Activated T-cell treated with anti-CD3 and anti-CD28 coated beads, Interleukin-2, amount 50 U/mL, for 4 hours (primary cell): ENCODE data around the gene GAS2L3. TPM values are rescaled to one million over a fixed set of nuclear protein-coding genes. Genes with fewer than 3 reads are reported as not detected.

ENCODE experiments used
- ATAC-seq, 2 donors: fragments of 200-7000 bp; cut with Tn5 transposase; one replicate each; pipeline ENCODE4 v1.10.0; 2021
- DNase-seq: peaks from one replicate; pipeline ENCODE4 v3.0.0-alpha.2; 2020
- H3K27me3 Mint-ChIP-seq: one replicate; pipeline ENCODE4 v1.8.0; 2021; ENCODE audit warnings: low read depth, mixed read lengths
- H3K36me3 Mint-ChIP-seq: one replicate; pipeline ENCODE4 v1.8.0; 2022; ENCODE audit warnings: mixed read lengths; ENCODE audit not compliant: insufficient read depth
- H3K4me1 Mint-ChIP-seq: one replicate; pipeline ENCODE4 v1.8.0; 2021; ENCODE audit warnings: low read depth, mixed read lengths
- H3K4me3 Mint-ChIP-seq: one replicate; pipeline ENCODE4 v1.8.0; 2021; ENCODE audit warnings: mild to moderate bottlenecking, moderate library complexity, mixed read lengths
- H3K9me3 Mint-ChIP-seq: one replicate; pipeline ENCODE4 v1.8.0; 2021; ENCODE audit warnings: mixed read lengths
- total RNA-seq, 3 donors: library from RNA; stranded (reverse); gene quantifications; one replicate each; pipeline ENCODE4 v1.2.1, GENCODE V29; 2021

GAS2L3 gene
- total RNA-seq, 3 donors from 2014 or later, result not detected

DNA sequence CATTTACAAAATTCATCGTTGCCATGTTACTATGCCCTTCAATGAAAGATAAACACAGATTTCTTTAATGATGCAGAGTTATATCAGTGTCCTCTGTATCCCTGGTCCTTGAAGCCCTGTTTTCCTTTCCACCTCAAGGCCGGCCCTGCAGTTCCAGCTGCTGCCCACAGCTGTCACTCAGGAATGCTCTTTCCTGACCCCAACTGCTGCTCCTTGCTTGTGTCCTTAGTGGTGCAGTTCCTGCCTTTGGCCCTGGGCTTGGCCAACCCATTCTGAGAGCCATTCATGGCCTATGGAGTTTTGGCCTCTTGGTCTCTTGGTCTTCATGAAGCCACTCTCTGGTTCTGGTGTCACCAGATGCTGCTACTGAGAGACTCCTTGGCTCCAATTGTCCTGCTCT, 93.1 kb downstream of the GAS2L3 start:
- DNase-seq, result no peak
- H3K4me3 Mint-ChIP-seq, result no peak overlapping the region

DNA sequence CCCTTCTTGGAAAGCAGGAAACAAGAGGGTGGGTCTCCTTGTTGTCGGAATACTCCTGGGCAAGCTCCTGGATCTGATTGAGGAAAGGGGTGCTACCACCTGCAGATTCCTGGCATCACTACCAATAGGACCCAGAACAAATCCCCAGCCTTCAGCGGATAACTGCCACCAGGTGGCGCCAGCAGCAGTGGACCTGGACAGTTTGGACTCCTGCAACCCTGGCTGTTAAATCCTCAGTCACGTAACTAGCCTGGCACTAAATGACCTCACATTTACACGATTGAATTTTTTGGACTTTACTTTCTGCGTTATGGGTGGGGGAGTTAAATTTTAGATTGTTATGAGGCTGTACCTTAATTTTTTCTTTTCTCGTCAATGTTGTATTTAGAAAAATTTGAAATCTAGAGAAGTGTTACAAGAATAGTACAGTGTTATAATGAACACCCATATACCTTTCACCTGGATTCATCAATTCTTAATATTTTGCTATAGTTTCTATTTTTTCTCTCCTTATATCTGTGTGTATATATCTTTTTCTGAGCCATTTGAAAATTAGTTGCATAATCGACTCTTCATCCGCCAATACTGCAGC, 95.6 kb downstream of the GAS2L3 start:
- peak; percentile 12 for DNase-seq
- Mint-ChIP-seq H3K36me3 (no peaks in the 10 kb centered on the region), H3K4me1 (no peaks in the 10 kb centered on the region), H3K9me3 (no peaks in the 10 kb centered on the region), H3K4me3 (no peak overlapping the region), H3K27me3 (peaks cover 8% of the 10 kb centered on the region)
- no peak for ATAC-seq

More for the DNA sequence above, 93.1 kb downstream of the GAS2L3 start:
- no peaks in the 10 kb centered on the region for H3K9me3 Mint-ChIP-seq
- H3K36me3 Mint-ChIP-seq, result no peaks in the 10 kb centered on the region
- H3K27me3 Mint-ChIP-seq, result peaks cover 4% of the 10 kb centered on the region
- ATAC-seq, result no peak
- H3K4me1 Mint-ChIP-seq, result no peaks in the 10 kb centered on the region

DNA sequence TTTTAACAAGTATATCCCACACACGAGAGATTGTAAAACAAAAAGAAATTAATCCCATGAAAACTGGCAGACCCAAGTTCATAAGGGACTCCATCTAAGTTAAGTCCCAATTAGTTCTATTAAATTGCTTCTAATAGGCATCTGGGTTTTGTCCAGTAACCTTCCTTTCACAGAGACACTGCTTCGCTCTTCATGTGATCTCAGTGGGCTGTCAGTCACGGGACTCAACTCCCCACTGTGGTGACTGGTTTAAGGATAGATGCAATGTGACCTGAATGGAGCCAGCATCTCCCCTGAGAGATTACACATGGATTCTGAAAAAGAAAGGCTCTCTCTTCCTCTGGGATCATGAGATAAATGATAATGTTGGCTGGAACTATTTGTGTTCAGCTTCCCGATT, 96.4 kb downstream of the GAS2L3 start:
- no peaks in the 10 kb centered on the region for H3K9me3 Mint-ChIP-seq
- peaks cover 8% of the 10 kb centered on the region for H3K27me3 Mint-ChIP-seq
- ATAC-seq (no peak), DNase-seq (no peak)
- no peak overlapping the region for H3K4me3 Mint-ChIP-seq
- no peaks in the 10 kb centered on the region for H3K36me3 Mint-ChIP-seq
- no peaks in the 10 kb centered on the region for H3K4me1 Mint-ChIP-seq

DNA sequence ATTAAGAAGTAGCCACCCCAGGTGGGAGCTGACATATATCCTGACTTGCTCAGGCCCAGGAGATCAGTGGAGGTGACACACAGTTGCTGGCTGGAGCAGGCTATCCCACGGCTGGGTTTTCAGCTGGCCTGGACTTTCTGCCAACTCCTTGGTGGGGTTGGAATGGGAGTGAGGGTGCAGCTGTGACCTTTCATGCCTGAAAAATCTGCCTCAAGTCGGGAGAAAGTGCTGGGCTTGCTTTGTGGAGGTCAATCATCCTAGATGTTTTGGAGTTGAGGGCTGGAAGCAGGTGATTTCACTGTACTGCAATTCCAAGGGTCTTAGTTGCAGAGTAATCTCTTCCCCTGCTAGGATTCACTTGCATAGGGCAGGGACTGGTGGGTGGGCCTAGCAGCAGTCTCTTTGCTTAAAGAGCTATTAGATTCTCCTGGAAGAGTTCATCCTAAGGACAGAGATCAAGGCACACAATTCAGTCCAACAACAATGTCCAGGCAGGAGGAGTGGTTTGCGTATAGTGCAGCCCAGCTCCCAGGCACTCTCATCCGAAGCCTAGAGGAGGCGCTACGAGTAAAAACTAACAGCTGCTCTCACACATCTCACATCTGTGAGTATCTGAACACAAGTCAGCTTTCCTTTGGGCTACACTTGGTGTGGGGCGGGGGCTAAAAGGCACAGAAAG, 98.1 kb downstream of the GAS2L3 start:
- Mint-ChIP-seq H3K4me3 (no peak overlapping the region), H3K4me1 (no peaks in the 10 kb centered on the region), H3K9me3 (no peaks in the 10 kb centered on the region), H3K27me3 (peaks cover 8% of the 10 kb centered on the region), H3K36me3 (no peaks in the 10 kb centered on the region)
- no peak for ATAC-seq
- DNase-seq, result no peak

DNA sequence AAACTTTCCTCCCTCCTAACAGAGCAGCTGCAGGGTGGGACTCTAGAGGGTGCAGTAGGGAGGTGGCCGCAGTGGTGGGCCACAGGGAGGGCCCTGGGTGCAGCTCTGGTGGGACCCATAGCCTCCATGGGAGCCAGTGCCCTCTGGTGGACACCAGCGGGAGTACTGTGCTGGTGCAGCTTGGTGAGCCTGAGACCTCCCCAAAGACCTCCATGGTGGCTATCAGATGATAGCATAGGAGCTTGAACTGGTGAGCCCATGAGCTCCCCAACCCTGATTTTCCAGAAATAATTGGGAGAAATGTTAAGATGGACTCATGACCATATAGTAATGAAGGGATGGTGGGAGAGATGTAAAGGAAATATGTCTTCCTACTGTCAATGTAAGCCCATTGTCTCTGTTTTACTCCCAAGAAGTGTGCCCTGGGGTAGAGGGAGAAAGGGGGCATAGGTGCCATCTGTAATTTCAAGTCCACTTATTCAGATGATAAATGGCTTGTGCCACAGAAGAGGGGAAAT, 98.7 kb downstream of the GAS2L3 start:
- Mint-ChIP-seq H3K9me3 (no peaks in the 10 kb centered on the region), H3K4me1 (no peaks in the 10 kb centered on the region), H3K27me3 (peaks cover 8% of the 10 kb centered on the region), H3K36me3 (no peaks in the 10 kb centered on the region), H3K4me3 (no peak overlapping the region)
- no peak for ATAC-seq
- no peak for DNase-seq

DNA sequence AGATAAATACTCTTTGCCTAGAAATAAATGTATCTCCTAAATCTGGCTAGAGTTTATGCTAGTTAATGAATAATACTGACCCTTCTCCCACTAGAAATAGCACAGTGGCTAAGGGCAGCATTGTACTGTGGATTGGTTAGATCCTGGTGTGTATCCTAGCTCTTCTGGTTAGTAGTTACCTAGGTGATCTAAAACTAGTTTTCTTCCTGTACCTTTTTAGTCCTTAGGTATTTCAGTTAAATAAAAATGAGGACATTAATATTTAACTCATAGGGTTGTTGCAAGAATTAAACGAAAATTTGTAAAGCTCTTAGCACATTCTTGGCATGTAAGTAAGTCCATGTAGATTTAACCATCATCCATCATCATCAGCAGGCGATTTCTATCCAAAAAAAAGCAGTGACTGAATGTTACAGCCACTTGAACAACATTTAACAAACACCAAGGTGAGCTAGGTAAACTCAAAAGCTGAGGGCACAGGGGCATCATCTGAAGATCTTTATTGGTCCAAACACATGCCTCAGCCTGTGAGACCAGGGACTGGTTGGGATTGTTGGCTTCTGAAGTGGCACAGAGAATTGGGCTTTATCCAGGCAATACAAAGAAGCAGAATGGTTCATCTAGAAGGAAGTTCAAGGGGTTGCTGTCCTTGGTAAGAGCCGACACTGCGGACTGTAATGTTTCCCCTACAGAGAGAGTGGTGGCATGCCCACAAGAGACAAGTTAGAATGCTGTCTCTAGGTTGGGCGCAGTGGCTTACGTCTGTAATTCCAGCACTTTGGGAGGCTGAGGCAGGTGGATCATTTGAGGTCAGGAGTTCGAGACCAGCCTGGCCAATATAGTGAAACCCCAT, 100.8 kb downstream of the GAS2L3 start:
- H3K27me3 Mint-ChIP-seq, result peaks cover 6% of the 10 kb centered on the region
- H3K4me1 Mint-ChIP-seq, result no peaks in the 10 kb centered on the region
- H3K9me3 Mint-ChIP-seq, result no peaks in the 10 kb centered on the region
- DNase-seq, result no peak
- no peaks in the 10 kb centered on the region for H3K36me3 Mint-ChIP-seq
- H3K4me3 Mint-ChIP-seq, result no peak overlapping the region
- ATAC-seq, result no peak

Other genes starting within 250 kb of the GAS2L3 start
- not detected for gene SLC17A8, start 216.6 kb upstream of the GAS2L3 start, total RNA-seq
- gene NR1H4, start 99.8 kb upstream of the GAS2L3 start, total RNA-seq, result under 1 TPM in 1 of 3 donors, not detected in 2; 0.38 TPM
- gene ANO4, start 221.1 kb downstream of the GAS2L3 start, total RNA-seq, result not detected